SH-SY5Y (cell line): ENCODE measurements around the gene RPL9.

ENCODE experiments used
- GATA2 ChIP-seq: IDR thresholded peaks from 2 replicates; pipeline ENCODE4 v1.6.1; 2011; ENCODE audit warnings: mild to moderate bottlenecking, low read depth, low read length
- GATA3 ChIP-seq: IDR thresholded peaks from 2 replicates; pipeline ENCODE4 v1.6.1; 2011; ENCODE audit warnings: low read depth, mild to moderate bottlenecking, low read length, moderate library complexity

DNA sequence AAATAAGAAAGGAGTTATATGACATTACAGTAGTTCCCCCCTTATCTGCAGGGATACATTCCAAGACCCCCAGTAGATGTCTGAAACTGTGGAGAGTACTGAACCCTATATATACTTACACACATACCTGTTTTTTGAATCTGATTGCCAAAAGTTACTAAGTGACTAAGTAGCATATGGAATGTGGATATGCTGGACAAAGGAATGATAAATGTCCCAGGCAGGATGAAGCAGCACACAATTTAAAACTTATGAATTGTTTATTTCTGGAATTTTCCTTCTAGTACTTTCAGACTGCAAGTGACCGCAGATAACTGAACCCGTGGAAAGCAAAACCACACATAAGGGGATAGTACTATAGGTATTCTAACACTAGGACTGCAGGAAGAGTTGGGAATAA, 45.8 kb upstream of the RPL9 start:
- TF ChIP-seq GATA2 (no peak), GATA3 (no peak)
